ENCODE results near the gene DHRS2.

DNA sequence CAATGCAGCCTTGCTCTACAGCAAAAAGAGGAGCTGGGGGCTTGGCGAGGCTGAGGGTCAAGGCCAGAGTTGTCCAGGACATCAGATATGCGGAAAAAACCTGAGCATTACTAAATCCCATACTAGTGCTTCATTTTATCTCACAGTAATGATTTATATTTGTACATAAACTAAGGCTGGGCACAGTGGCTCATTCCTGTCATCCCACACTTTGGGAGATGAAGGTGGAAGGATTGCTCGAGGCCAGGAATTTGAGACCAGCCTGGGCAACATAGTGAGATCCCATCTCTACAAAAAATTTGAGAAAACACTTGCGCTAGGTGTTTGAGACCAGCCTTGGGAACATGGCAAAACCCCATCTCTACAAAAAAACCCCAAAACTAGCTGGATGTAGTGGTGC lies 46.0 kb upstream of the DHRS2 start:
- TF ChIP-seq, protein P1, sequence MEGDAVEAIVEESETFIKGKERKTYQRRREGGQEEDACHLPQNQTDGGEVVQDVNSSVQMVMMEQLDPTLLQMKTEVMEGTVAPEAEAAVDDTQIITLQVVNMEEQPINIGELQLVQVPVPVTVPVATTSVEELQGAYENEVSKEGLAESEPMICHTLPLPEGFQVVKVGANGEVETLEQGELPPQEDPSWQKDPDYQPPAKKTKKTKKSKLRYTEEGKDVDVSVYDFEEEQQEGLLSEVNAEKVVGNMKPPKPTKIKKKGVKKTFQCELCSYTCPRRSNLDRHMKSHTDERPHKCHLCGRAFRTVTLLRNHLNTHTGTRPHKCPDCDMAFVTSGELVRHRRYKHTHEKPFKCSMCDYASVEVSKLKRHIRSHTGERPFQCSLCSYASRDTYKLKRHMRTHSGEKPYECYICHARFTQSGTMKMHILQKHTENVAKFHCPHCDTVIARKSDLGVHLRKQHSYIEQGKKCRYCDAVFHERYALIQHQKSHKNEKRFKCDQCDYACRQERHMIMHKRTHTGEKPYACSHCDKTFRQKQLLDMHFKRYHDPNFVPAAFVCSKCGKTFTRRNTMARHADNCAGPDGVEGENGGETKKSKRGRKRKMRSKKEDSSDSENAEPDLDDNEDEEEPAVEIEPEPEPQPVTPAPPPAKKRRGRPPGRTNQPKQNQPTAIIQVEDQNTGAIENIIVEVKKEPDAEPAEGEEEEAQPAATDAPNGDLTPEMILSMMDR (conservative IDR thresholded peaks at IDR 0.05; ENCODE audit: low read depth, low read length) = no peak
- TF ChIP-seq EZH2 (IDR thresholded peaks at IDR 0.05; ENCODE audit: borderline replicate concordance, low read depth, low read length, poor library complexity, severe bottlenecking) = no peak

All from A673 (cell line).